Tibial artery (tissue), 4 donors: Measurements from ENCODE around the gene ATRNL1.
"Not testable (repeated sequence)": the region's sequence is repeated elsewhere in the genome, so short reads cannot be mapped to it uniquely, and the experiment has no call there.

Source experiments
- DNase-seq, 2 donors: peaks; one replicate each; pipeline ENCODE4 v3.0.0-alpha.2; 2019
- H3K27ac ChIP-seq, 2 donors: fragments of 200-600 bp; sonication (generic) in 1 of 2; 1 replicate in 1 of 2; 2 replicates in 1 of 2; pipeline ENCODE4 v1.5.1; 2018 to 2019; ENCODE audit warnings: mild to moderate bottlenecking in 1 of 2
- H3K27me3 ChIP-seq, 2 donors: fragments of 200-600 bp; sonication (generic) in 1 of 2; one replicate each; pipeline versions ENCODE4 v1.5.1 to v1.6.0; 2016 to 2019
- H3K36me3 ChIP-seq, 3 donors: fragments of 200-600 bp; sonication (generic) in 2 of 3; one replicate each; pipeline ENCODE4 v1.5.1; 2016 to 2019; ENCODE audit warnings: mild to moderate bottlenecking in 2 of 3
- H3K4me1 ChIP-seq, 4 donors: fragments of 200-600 bp; sonication (generic) in 2 of 4; 1 replicate in 3 of 4; 2 replicates in 1 of 4; pipeline ENCODE4 v1.5.1; 2016 to 2019
- H3K4me3 ChIP-seq, 2 donors: fragments of 200-600 bp; sonication (generic) in 1 of 2; 1 replicate in 1 of 2; 2 replicates in 1 of 2; pipeline ENCODE4 v1.5.1; 2018 to 2019; ENCODE audit warnings: mild to moderate bottlenecking in 2 of 2
- H3K9me3 ChIP-seq, 3 donors: fragments of 200-600 bp; sonication (generic) in 1 of 3; one replicate each; pipeline ENCODE4 v1.5.1; 2016 to 2019
- CTCF ChIP-seq, 2 experiments: fragments of 200-600 bp in 1 of 2; fragments of 450-650 bp in 1 of 2; IDR thresholded peaks; one replicate each; pipeline ENCODE4 v1.5.1; 2017 to 2019; ENCODE audit warnings: antibody characterized with exemption in 2 of 2, mild to moderate bottlenecking in 1 of 2, moderate library complexity in 1 of 2
- intact Hi-C: fragments of 100-400 bp; cut with DNase I; formaldehyde crosslinking; loops from one replicate; pipeline ENCODE4 v1.15.0; 2023; ENCODE audit warnings: low total_unique reads

The ATRNL1 gene

GRCh38 chr10:115092555-115093285 is 445 bp upstream of the ATRNL1 start:
- H3K27me3 ChIP-seq = peaks cover 0 to 9% of the 10 kb centered on the region in 2 donors
- peak overlapping the region; percentile 55 to 69 for H3K27ac ChIP-seq
- H3K9me3 ChIP-seq = no peaks in the 10 kb centered on the region
- intact Hi-C loops = no loop called here
- H3K4me1 ChIP-seq = peaks cover 7 to 27% (median 10%) of the 10 kb centered on the region in 4 donors
- peak overlapping the region; percentile 62 to 77 for H3K4me3 ChIP-seq
- TF ChIP-seq CTCF (IDR thresholded peaks at IDR 0.05) = no peak
- no peak for DNase-seq
- no peaks in the 10 kb centered on the region for H3K36me3 ChIP-seq

- Histone ChIP-seq H3K4me3 (peak overlapping the region; percentile 62 to 77), H3K9me3 (no peaks in the 10 kb centered on the region), H3K27ac (peak overlapping the region; percentile 55 to 69), H3K4me1 (peaks cover 7 to 27% (median 10%) of the 10 kb centered on the region in 4 donors), H3K36me3 (no peaks in the 10 kb centered on the region), H3K27me3 (peaks cover 0 to 9% of the 10 kb centered on the region in 2 donors)
- TF ChIP-seq CTCF (IDR thresholded peaks at IDR 0.05) = no peak
- DNase-seq = no peak
- intact Hi-C loops = no loop called here
These were observed 727 bp downstream of the ATRNL1 start for GRCh38 chr10:115093776-115094408.

- no peak for DNase-seq
- Histone ChIP-seq H3K27ac (no peak overlapping the region), H3K4me3 (peak overlapping the region; percentile 62 to 77)
These were observed 1.4 kb downstream of the ATRNL1 start for GRCh38 chr10:115094416-115095140.

GRCh38 chr10:115095758-115096157 is 2.6 kb downstream of the ATRNL1 start:
- Histone ChIP-seq H3K27ac (no peak overlapping the region), H3K27me3 (peaks cover 0 to 9% of the 10 kb centered on the region in 2 donors), H3K4me3 (no peak overlapping the region), H3K36me3 (no peaks in the 10 kb centered on the region), H3K4me1 (peaks cover 7 to 27% (median 10%) of the 10 kb centered on the region in 4 donors), H3K9me3 (no peaks in the 10 kb centered on the region)
- no peak for DNase-seq
- intact Hi-C loops = no loop called here
- no peak for TF ChIP-seq CTCF (IDR thresholded peaks at IDR 0.05)

More at GRCh38 chr10:115094416-115095140, 1.4 kb downstream of the ATRNL1 start:
- H3K9me3 ChIP-seq = no peaks in the 10 kb centered on the region
- intact Hi-C loops = no loop called here
- H3K4me1 ChIP-seq = peaks cover 7 to 27% (median 10%) of the 10 kb centered on the region in 4 donors
- TF ChIP-seq CTCF (IDR thresholded peaks at IDR 0.05) = no peak
- H3K27me3 ChIP-seq = peaks cover 0 to 9% of the 10 kb centered on the region in 2 donors
- no peaks in the 10 kb centered on the region for H3K36me3 ChIP-seq

- H3K9me3 ChIP-seq = peaks cover 0 to 7% (median 0%) of the 10 kb centered on the region in 3 donors
- intact Hi-C loops = no loop called here
- no peak for TF ChIP-seq CTCF (IDR thresholded peaks at IDR 0.05)
- no peak for DNase-seq
- H3K36me3 ChIP-seq = no peaks in the 10 kb centered on the region
- no peak overlapping the region for H3K4me3 ChIP-seq
- H3K27ac ChIP-seq = no peak overlapping the region
- no peaks in the 10 kb centered on the region for H3K27me3 ChIP-seq
- H3K4me1 ChIP-seq = no peaks in the 10 kb centered on the region
These were observed 10.5 kb downstream of the ATRNL1 start for GRCh38 chr10:115103700-115104099.

GRCh38 chr10:115105411-115105810 is 12.2 kb downstream of the ATRNL1 start:
- H3K4me3 ChIP-seq, DNase-seq, H3K27me3 ChIP-seq, H3K4me1 ChIP-seq, H3K9me3 ChIP-seq, H3K27ac ChIP-seq, intact Hi-C loops, H3K36me3 ChIP-seq: not testable (repeated sequence)
